Gastroesophageal sphincter (tissue), 4 donors: Measurements from ENCODE around the gene FGF16. TPM values are rescaled to one million over a fixed set of nuclear protein-coding genes. Genes with fewer than 3 reads are reported as not detected.
"Not testable (repeated sequence)": the region's sequence is repeated elsewhere in the genome, so short reads cannot be mapped to it uniquely, and the experiment has no call there.

Source experiments
- ATAC-seq: fragments of 150-250 bp; one replicate; pipeline ENCODE4 v1.9.1; 2016; ENCODE audit warnings: mild to moderate bottlenecking, moderate library complexity
- H3K27ac ChIP-seq, 4 donors: fragments of 200-600 bp; sonication (generic) in 3 of 4; 1 replicate in 3 of 4; 2 replicates in 1 of 4; pipeline ENCODE4 v1.5.1; 2016 to 2019
- H3K27me3 ChIP-seq: fragments of 200-600 bp; sonication (generic); one replicate; pipeline ENCODE4 v1.5.1; 2019
- H3K36me3 ChIP-seq, 2 donors: fragments of 200-600 bp; sonication (generic); one replicate each; pipeline ENCODE4 v1.5.1; 2019; ENCODE audit warnings: control low read depth in 1 of 2
- H3K4me1 ChIP-seq, 3 donors: fragments of 200-600 bp; sonication (generic); 1 replicate in 2 of 3; 2 replicates in 1 of 3; pipeline ENCODE4 v1.5.1; 2016 to 2019; ENCODE audit warnings: control low read depth in 2 of 3
- H3K4me3 ChIP-seq, 2 donors: fragments of 200-600 bp; sonication (generic); one replicate each; pipeline ENCODE4 v1.5.1; 2019; ENCODE audit warnings: mild to moderate bottlenecking in 1 of 2, moderate library complexity in 1 of 2
- H3K9me3 ChIP-seq, 3 donors: fragments of 200-600 bp; sonication (generic); one replicate each; pipeline ENCODE4 v1.5.1; 2017 to 2019; ENCODE audit warnings: control low read depth in 2 of 3
- EP300 ChIP-seq: sonication (generic); formaldehyde crosslinking; IDR thresholded peaks from one replicate; pipeline ENCODE4 v1.6.1; 2017; ENCODE audit warnings: antibody characterized with exemption, mild to moderate bottlenecking
- POLR2A ChIP-seq, 2 donors: fragments of 450-650 bp; IDR thresholded peaks; one replicate each; pipeline ENCODE4 v1.6.1; 2017; ENCODE audit warnings: antibody characterized with exemption in 2 of 2, mild to moderate bottlenecking in 2 of 2, moderate library complexity in 1 of 2
- POLR2AphosphoS5 ChIP-seq: sonication (generic); formaldehyde crosslinking; IDR thresholded peaks from one replicate; pipeline ENCODE4 v1.6.1; 2017; ENCODE audit warnings: antibody characterized with exemption
- WGBS, 2 donors: methylation state at CpG; one replicate each; pipeline ENCODE4 v1.1.5; 2018; ENCODE audit warnings: low coverage in 1 of 2; 5-methylcytosine and 5-hydroxymethylcytosine counted together
- total RNA-seq, 4 donors: library from RNA; depleted of rRNA; stranded (reverse); fragments of >200 nt; gene quantifications; one replicate each; pipeline ENCODE4 v1.1.0, GENCODE V29; 2016
- TF ChIP-seq, protein P1 (sequence below), 4 experiments: fragments of 200-600 bp in 2 of 4; fragments of 450-650 bp in 2 of 4; sonication (generic) in 1 of 4; IDR thresholded peaks; one replicate each; pipeline ENCODE4 v1.5.1; 2017 to 2019; ENCODE audit warnings: antibody characterized with exemption in 4 of 4, mild to moderate bottlenecking in 2 of 4, moderate library complexity in 2 of 4

The FGF16 gene
- total RNA-seq, 4 donors from 2014 or later, result 0.23 TPM; not detected in 3

DNA sequence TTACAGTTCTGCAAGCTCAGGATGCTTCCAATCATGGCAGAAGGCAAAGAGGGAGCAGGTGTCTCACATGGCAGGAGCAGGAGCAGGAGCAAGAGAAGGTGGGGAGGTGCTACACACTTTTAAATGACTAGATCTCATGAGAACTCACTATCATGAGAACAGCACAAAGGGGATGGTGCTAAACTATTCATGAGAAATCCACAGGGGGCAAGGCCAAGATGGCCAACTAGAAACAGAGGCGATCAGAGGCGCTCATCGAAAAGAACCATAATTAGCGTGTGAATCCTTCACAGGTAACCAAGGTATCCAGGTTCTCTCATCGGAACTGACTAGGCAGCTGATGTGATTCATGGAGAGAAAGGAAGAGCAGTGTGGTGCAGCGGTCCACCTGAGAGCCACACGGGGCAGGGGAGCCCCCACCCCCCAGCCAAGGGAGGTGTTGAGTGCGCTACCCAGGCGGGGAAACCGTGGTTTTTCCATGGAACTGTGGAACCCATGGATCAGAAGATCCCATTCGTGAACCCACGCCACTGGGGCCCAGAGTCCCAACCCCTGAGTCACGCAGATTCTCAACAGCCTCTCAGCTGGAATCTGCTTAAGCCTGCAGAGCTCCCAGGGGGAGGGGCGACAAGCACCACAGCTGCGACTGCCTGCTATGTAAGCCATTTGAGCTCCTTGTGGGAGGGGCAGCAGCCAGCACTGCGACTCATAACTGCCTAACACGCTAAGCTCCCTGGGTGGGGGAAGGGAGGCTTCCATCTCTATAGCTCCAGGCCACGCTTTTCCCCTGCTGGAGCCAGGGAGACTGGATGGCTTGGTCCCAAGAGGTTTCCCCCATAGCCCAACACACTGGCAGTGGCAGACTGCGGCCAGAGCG, 46.7 kb downstream of the FGF16 start:
- Histone ChIP-seq H3K27ac (no peak overlapping the region), H3K4me1 (no peaks in the 10 kb centered on the region), H3K9me3 (no peaks in the 10 kb centered on the region), H3K4me3 (no peak overlapping the region), H3K27me3 (no peaks in the 10 kb centered on the region), H3K36me3 (no peaks in the 10 kb centered on the region)
- WGBS, 2 donors, result 83 to 94% methylated on average over 3 to 9 of the region's 20 CpGs
- TF ChIP-seq POLR2A (IDR thresholded peaks at IDR 0.05) (no peak), EP300 (no peak), POLR2AphosphoS5 (no peak)
- TF ChIP-seq, protein P1, sequence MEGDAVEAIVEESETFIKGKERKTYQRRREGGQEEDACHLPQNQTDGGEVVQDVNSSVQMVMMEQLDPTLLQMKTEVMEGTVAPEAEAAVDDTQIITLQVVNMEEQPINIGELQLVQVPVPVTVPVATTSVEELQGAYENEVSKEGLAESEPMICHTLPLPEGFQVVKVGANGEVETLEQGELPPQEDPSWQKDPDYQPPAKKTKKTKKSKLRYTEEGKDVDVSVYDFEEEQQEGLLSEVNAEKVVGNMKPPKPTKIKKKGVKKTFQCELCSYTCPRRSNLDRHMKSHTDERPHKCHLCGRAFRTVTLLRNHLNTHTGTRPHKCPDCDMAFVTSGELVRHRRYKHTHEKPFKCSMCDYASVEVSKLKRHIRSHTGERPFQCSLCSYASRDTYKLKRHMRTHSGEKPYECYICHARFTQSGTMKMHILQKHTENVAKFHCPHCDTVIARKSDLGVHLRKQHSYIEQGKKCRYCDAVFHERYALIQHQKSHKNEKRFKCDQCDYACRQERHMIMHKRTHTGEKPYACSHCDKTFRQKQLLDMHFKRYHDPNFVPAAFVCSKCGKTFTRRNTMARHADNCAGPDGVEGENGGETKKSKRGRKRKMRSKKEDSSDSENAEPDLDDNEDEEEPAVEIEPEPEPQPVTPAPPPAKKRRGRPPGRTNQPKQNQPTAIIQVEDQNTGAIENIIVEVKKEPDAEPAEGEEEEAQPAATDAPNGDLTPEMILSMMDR (IDR thresholded peaks at IDR 0.05), result no peak
- ATAC-seq, result no peak

DNA sequence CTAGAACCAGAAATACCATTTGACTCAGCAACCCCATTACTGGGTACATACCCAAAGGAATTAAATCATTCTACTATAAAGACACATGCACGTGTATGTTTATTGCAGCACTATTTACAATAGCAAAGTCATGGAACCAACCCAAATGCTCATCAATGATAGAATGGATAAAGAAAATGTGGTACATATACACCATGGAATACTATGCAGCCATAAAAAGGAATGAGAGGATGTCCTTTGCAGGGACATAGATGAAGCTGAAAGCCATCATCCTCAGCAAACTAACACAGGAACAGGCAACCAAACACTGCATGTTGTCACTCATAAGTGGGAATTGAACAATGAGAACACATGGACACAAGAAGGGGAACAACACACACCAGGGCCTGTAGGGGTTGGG, 53.0 kb downstream of the FGF16 start:
- H3K27ac ChIP-seq, H3K4me3 ChIP-seq, H3K36me3 ChIP-seq, H3K4me1 ChIP-seq, ATAC-seq, H3K27me3 ChIP-seq, H3K9me3 ChIP-seq: not testable (repeated sequence)
- 78% methylated on average over 1 of the region's 1 CpG; no CpG with 5 or more reads in 1 of the 2 donors for WGBS, 2 donors

DNA sequence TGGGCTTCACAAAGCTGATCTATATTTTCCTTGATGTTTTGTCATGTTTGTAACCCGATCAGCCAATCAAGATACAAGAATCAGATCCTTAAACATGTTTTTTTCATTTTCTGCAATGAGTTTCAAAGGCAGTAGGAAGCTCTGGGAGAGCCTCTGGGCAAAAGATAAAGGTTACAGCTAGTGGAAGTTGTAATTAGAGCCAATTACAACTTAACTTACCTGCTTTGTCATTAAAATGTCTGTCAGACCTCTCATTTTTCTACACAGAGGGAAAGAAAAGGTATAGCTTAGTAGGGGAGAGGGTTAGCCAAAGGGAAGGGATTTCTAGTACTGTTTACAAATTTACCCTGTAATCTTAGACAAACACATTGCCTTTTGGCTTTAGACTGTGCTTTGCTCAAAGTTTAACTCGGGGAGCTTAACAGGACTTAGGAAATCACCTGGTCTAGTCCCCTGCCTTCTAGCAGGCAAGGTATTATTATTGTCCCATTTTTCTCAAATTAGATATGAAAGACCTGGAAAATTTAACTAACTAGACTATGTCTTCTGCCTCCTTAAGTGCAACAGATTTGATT, 55.8 kb downstream of the FGF16 start:
- TF ChIP-seq EP300 (no peak), POLR2A (IDR thresholded peaks at IDR 0.05) (no peak), POLR2AphosphoS5 (no peak)
- TF ChIP-seq, protein P1 (IDR thresholded peaks at IDR 0.05), result no peak
- no peak for ATAC-seq
- 32% methylated on average over 2 of the region's 2 CpGs; no CpG with 5 or more reads in 1 of the 2 donors for WGBS, 2 donors

DNA sequence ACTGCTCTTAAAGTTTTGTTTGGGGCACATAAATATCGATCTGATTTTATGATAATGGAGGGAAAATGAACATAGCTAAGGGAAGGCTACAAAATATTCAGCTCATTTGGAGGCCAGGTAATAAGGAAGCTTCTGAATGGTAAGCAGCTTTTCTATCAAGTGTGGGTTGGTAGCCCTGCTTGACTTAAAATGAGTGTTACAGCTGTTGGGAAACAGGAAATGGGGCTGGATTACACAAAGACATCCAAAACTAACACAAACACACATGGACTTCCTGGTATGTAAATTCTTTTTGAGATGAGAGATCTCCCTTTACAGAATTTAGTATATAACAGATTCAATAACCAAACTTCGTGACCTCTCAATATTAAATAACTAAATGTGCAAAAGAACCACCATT, 58.0 kb downstream of the FGF16 start:
- WGBS, 2 donors, result 68 to 82% methylated on average over 2 of the region's 2 CpGs
- TF ChIP-seq, protein P1 (IDR thresholded peaks at IDR 0.05), result no peak
- no peak for TF ChIP-seq EP300
- no peak for TF ChIP-seq POLR2AphosphoS5
- no peak for TF ChIP-seq POLR2A (IDR thresholded peaks at IDR 0.05)
- H3K4me1 ChIP-seq, result no peaks in the 10 kb centered on the region

More for the DNA sequence above, 55.8 kb downstream of the FGF16 start:
- Histone ChIP-seq H3K27me3 (no peaks in the 10 kb centered on the region), H3K27ac (no peak overlapping the region), H3K4me1 (no peaks in the 10 kb centered on the region), H3K4me3 (no peak overlapping the region), H3K36me3 (peaks cover 0 to 10% of the 10 kb centered on the region in 2 donors), H3K9me3 (no peaks in the 10 kb centered on the region)

More for the DNA sequence above, 58.0 kb downstream of the FGF16 start:
- Histone ChIP-seq H3K9me3 (no peaks in the 10 kb centered on the region), H3K27me3 (no peaks in the 10 kb centered on the region), H3K27ac (no peak overlapping the region), H3K36me3 (peaks cover 0 to 26% of the 10 kb centered on the region in 2 donors), H3K4me3 (no peak overlapping the region)
- ATAC-seq, result no peak
